Cortex of kidney (tissue), 1 donor: ENCODE data around the gene SECTM1.

Experiments
- DNase-seq: peaks from one replicate; lab custom pipeline; 2025; lab: John Stamatoyannopoulos, UW

Gene SECTM1

DNA sequence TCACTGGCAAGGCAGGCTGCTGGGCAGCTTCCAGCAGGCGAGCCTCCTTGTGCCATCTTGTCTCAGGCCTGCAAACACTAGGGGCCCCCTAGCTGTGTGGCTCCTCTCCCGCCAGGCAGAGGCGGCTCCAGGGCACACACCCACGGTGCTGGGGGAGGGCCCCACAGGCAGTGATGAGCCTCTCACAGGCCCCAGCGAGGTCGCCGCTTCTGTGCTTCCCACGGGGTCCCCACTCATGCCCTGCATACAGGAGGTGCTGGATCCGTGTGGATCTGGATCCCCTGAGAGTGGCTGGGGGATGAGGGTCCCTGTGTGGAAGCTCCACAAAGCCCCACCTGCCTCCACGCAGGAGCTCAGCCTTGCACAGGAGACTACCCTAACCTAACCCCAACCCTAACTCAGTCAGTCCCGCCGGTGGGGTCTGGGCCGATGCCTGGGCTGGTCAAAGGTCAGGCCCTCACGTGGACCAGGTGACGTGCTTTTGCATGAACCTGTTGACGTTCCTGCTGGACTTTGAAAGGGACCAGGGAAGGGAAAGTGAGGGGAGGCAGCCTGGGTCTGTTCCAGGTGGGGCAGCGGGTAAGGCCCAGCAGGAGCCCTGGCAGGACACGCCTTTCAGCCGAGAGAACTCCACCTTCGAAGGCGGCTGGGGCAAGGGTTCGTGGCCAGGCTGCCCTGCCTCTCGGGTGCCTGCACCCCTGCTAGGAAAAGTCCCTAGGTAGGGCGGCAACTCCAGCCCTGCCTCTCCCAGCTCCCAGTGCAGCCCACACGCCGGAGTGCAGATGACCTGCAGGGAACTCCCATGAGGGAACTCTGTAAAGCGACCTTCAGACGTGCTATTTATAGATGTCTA, 5.2 kb downstream of the SECTM1 start:
- DNase-seq = no peak

DNA sequence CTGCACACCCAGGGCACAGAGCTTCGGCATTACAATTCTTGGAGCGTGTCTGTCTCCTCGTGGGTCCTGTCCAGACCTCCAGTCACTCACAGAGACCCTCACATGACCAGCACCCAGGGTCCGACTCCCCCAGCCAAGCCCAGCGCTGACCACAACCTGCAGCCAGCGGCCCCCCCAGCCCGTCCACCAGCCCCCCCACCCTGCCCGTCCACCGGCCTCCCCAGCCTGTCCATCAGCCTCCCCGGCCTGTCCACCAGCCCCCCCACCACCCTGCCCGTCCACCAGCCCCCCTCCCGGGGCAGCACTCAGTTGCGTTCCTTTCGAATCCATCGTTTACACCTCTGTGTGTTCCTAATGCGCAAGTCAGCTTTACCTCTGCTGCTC, 5.8 kb downstream of the SECTM1 start:
- no peak for DNase-seq

DNA sequence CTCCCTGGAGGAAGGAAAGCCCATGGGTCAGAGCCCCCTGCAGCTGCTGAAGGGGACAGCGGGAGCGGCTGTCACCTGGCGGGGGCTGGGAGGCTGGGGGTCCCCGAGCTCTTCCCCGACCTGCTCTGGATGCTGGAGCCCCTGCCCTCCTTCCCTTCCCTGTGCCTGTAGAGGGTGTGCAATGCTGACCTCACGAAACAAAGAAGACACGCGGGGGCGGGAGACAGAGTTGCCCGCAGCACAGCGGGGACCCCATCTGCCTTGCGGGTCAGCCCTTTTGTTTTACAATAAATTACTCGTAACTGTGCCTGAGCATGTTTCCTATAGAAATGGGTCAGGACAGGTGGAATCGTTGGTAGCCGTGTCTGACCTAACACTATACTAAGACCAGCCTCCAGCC, 6.3 kb downstream of the SECTM1 start:
- no peak for DNase-seq

DNA sequence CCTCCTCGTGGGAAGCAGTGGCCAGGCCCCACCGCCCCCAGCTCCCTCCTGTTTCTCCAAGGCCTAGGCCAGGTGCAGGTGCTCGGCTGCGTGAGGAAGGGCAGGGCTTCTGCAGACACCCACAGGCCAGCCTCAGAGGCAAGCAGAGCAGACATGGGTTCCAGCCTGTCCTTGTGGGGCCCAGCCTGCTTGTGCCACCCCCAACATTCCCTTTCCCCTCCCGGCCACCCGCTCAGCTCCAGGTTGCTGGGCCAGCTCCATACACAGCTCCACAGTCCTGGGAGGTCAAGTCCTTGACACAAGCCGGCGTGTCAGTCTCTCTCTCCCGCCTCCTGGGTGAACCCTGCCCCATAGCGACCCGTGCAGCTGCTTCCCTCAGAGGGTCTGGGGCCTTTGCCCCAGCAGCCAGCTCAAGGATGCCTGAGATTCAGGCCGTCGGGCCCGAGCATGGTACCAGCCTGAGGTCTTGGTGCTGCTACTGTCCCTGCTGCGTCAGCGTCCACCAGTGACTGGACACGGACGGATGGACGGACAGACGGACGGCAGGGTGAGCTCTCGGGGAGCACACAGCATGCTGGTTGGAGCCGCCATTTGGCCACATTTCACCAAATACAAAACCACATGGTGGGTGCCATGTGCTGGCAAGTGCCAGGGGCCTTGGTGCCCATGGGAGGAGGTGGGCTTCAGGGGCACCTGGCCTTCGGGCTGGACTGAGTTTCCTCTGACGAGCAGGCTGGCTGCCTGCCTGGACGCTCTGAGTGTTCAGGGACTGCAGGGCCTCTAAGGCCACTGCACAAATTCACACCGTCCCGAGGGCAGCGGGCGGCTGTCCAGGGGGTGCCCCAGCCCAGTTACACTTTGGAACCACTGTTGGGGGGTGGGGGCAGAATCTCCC, 8.0 kb downstream of the SECTM1 start:
- DNase-seq = no peak

DNA sequence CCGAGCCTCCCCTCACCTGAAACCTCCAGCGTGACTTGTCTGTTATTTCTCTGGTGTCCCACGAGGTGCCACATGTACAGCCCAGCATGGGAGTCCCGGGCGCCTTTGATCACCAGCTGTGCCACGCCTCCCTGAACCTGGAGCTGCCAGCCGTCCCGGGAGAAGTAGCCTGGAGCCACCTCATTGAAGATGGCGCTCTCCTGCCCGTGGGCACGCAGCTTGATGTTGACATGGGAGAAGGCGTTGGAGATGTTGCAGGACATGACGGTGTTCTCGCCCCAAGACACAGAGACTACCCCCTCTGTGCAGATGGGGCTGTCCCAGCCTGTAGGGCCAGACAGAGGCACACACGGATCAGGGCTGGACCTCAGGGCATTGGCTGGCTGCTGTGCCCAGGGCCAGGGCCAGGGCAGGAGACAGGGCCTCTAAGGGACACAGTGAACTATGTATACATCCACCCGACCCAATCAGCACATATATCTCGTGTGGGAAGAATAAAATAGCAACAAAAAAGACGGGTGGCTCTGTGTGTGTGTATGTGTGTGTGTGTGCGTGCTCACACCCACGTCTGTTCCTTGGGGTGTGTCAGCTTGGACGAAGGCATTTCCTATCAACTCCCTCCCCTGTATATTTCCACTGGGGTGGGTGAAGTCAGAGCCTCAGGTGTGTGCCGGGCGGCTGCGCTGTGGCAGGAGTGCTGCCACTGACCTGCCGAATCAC, 8.8 kb downstream of the SECTM1 start:
- no peak for DNase-seq

DNA sequence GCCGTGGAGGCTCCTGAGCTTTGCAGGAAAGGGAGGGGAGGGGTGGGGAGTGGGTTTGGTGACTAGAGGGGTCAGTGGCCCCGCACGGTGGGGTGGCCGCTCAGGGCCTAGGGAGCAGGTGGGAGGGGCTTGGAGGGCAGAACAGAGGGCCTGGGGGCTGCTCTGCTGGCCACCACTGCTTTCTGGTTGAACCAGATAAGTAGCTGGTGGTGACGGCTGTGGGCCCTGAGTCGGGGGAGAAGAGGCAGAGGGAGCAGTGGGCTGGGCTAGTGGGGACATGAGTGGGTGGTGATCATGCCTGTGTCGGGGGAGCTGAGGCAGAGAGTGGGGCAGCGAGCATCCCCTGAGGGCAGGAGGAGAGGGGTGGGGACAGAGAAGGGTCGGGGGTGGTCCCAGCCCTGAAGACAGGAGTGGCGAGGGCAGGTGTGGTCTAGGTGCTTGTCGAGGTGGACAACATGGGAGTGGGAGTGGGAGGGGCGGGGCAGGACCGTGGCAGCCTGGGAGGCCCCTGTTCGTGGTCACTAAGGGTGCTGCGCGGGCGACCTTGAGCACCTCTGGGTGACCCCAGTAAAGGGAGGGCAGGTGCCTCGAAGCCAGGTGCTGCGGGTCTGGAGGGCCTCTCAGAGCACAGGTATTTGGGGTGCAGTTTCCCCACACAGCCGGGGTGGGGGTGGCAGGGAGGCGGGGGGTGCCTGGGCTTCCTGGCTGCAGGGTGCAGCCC, 9.9 kb downstream of the SECTM1 start:
- DNase-seq = no peak

DNA sequence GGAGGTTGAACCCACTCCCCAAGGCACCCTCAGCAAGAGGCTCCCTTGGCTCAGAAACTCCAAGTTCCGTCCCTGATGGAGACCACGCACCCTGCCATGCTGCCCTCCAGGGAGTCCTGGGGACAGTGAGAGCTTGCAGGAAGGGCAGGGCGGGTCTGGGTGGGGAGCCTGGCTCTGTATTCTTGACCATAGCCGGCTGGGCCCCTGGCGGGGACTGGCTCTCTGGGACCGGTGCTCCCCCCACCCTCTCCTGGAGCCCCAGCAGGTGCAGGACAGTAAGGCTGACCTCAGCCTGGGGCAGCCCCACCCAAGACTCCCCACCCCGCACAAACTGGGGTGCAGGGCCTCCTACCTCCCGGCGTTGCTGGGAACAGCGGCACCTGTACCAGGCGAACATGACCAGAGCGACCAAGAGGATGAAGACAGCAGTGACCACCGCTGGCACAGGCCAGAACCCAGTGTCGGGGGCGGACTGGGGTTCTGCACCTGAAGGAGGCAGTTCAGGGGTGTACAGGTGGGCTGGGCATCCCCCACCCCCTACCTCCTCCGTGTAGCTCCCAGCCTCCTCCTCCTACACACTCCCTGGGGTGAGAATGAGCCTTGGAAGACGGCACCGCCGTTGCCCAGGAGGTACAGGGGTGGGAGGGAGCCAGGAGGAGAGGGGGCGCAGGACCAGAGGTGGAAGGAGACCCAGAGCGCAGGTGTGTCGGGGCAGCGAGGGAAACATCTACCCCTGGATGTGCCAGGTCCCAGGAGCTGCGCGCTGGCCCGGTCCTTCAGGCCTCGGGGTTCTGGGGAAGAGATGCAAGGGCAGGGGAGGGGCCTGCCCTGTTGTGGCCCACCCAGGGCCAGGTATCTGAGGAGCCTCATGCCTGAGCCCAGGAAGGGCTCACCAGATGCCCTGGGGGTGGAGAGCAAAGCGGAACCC, 10.8 kb downstream of the SECTM1 start:
- DNase-seq = no peak

DNA sequence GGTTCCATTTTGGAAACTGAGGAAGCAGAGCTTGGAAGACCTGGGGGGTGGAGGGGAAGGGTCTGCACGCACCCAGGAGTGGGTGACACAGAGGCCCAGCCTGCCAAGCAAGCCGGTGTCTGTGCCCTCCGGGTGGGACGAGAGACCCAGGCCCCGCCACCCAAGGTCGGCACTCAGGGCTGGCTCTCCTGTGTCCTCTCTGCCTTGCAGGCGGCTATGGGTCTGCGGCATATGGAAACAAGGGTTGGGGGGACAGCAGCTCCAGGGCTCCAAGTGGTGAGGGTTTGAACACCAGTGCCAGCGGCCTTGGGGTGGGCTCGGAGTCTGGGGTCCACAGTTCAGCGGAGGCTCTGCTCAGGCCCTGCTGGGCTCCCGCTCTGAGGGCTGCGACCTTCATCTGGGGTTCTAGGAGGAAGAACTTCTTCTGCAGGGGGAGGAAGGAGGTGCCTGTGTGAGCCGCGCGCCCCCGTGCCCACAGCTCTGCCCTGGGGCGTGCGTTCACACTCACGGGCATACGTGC, 11.6 kb downstream of the SECTM1 start:
- DNase-seq = no peak

DNA sequence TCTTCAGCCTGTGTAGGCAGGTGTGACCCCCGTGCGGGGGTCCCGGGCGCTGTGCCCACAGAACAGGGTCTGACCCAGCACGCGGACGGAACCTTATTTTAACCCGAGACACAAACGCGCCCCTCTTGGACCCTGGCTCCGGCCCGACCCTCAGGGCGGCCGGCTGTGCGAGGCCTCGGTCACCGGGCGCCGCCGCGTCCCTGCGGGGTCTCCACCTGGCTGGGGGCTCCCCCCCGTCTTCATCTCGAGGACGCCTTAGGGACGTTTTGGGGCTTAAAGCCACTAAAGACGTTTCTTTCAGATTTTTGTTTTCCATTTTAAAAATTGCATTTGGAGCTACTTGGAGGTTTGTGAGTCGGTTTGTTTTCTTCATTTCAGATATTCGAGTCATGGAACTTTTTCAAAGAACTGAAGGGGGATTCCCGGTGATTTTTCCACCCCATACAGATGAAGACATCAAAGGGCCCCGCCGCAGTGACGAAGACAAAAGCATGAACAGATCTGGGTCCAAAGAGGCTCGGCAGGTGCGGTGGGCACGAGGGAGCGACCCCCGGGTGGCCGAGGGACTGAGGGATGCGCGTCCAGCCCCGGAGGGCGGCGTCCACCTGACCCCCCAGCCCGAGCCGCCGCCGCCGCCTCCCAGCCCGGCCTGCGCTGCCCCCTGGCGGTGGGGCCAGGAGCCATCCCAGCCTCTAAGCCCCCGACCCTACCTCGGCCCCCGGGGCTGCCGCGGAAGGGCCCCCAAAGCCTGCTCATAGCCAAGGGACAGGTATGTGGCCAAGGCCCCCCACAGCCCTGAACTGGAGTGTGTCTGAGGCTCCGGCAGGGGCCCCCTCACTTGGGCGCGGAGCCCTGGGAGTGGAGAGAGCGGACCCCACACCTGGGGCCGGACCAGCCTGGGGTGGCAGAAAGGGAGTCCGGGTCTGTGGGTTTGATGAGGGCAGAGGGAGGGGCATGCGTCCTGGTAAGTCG, 12.3 kb downstream of the SECTM1 start:
- no peak for DNase-seq

DNA sequence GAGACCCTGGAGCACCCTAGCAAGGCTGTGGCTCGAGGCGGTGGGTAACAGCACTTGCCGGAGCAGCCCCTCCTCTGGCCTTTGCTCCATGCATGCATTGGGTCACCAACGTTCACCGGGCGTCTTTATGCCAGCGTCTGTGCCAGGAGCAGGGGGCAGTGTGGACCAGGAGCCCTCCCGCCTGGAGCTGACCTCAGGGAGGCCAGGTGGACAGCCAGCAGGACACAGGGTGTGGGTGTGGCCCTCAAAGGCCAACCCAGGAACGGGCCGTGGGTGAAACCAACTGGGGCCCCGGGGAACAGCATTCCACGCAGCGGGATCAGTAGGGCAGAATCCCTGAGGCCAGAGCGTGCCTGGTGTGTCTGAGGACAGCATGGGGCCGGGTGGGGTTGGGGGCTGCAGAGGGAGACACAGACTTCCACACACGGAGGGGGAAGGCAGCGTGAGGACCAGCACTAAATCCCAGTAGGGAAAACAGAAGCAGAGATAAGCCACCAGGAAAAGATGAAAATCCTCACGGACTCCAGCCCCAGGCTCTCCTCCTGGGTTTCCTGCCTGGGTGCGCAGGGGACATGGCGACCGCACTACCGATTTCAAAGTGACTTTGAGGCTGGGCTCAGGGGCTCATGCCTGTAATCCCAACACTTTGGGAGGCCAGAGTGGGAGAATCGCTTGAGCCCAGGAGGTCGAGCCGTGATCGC, 13.3 kb downstream of the SECTM1 start:
- DNase-seq = no peak

DNA sequence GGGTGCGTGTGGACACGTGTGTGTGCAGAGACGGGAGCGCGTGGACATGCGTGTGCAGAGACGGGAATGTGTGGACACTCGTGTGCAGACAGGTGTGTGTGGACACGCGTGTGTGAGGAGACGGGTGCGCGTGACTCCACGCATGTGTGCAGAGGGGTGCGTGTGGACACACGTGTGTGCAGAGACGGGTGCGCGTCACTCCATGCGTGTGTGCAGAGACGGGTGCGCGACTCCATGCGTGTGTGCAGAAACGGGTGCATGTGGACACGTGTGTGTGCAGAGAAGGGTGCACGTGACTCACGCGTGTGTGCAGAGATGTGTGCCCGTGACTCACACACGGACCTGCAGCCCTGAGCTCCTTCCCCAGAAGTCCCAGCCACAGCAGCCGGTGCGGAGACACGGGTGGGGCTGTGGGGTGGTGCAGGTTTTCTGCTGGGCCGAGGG, 13.9 kb downstream of the SECTM1 start:
- no peak for DNase-seq

DNA sequence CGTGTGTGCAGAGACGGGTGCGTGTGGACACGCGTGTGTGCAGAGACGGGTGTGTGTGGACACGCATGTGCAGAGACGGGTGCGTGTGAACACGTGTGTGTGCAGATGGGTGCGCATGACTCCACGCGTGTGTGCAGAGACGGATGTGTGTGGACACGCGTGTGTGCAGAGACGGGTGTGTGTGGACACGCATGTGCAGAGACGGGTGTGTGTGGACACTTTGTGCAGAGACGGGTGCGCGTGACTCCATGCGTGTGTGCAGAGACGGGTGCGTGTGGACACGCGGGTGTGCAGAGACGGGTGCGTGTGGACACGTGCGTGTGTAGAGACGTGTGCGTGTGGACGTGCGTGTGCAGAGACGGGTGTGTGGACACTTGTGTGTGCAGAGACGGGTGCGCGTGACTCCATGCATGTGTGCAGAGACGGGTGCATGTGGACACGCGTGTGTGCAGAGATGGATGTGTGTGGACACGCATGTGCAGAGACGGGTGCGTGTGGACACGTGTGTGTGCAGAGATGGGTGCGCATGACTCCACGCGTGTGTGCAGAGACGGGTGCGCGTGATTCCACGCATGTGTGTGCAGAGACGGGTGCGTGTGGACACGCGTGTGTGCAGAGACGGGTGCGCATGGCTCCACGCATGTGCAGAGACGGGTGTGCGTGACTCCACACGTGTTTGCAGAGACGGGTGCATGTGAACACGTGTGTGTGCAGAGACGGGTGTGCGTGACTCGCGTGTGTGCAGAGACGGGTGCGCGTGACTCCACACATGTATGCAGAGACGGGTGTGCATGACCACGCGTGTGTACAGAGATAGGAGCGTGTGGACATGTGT, 14.6 kb downstream of the SECTM1 start:
- DNase-seq = no peak

DNA sequence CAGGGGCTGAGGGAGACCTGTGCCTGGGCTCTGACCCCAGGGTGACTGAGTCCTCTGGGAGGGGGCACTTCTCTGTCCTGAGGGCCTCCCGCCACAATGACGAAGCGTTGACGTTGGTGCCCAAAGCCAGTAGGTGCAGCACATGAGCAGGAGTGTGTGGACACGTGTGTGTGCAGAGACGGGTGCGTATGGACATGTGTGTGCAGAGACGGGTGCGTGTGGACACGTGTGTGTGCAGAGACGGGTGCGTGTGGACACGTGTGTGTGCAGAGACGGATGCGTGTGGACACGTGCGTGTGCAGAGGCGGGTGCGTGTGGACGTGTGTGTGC, 15.4 kb downstream of the SECTM1 start:
- no peak for DNase-seq

DNA sequence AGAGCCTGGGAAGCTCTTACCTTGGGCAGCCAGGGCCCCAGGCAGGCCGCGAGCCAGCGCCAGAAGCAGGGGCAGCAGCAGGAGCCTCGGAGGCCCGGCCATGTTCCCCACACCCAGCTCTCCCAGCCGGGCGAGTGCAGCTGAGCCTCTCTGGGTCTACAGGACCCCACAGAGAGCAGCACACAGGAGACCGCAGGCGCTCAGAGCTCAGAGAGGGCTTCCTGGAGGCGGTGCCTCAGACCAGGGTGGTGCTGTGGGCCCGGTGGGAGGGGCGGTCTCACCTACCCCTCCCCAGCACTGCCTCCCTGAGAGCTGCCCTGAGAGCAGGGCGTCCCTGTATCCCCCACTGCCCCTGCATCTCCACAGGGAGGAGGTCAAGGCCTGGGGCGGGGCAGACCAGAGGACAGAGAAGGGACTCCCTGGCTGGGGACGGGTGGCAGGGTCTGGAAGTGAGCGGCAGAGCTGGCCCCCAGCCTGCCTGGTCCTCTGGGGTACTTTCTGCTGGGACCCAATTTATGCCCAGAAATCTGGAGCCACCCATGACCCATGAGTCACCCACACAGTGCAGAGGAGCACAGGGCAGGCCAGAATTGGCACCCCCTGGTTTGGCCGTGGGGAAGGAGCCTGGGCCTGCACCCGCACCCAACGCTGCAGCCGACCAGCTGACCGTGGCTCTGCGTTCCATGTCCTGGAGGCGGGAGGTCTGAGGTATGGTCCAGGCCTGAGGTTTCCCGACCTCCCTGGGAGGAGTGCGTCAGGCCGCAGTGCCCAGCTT, 16.0 kb downstream of the SECTM1 start, which contains the start of gene CD7:
Gene CD7, minus strand, starts transcription at position 215 of the 775 bp plus-strand sequence. Its CDS starts 113 bp downstream, at position 102.
- DNase-seq = no peak

DNA sequence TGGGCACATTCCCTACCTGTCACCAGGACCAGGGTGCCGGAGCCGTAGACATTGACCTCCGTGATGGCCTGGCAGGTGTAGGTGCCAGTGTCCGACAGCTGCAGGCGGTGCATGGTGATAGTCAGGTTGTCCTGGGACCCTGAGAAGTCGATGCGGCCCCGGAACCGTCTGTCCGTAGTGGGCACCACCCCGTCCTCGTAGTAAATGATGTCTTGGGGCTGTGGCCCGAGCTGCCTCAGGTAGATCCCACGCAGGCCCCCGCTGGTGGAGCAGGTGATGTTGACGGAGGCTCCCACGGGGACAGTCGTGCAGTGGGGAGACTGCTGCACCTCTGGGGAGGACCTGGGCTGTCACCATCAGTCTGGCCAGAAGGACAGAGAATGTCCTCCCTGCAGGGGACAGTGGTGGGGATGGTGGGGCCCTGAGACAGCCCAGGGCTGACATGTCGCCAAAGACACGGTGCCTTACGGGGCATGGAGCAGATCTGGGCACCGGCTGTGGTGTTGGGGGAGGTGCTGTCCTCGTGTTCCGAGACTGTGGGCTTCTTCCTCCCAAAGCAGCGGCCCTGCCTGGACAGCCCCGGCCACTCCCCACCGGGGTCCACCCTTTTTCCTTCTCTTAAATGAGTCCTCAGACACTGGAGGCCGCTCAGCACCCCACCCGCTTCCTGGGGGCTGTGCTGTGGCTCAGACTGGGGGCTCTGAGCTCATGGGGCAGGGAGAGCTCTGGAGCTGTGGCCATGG, 16.7 kb downstream of the SECTM1 start:
- DNase-seq = no peak

DNA sequence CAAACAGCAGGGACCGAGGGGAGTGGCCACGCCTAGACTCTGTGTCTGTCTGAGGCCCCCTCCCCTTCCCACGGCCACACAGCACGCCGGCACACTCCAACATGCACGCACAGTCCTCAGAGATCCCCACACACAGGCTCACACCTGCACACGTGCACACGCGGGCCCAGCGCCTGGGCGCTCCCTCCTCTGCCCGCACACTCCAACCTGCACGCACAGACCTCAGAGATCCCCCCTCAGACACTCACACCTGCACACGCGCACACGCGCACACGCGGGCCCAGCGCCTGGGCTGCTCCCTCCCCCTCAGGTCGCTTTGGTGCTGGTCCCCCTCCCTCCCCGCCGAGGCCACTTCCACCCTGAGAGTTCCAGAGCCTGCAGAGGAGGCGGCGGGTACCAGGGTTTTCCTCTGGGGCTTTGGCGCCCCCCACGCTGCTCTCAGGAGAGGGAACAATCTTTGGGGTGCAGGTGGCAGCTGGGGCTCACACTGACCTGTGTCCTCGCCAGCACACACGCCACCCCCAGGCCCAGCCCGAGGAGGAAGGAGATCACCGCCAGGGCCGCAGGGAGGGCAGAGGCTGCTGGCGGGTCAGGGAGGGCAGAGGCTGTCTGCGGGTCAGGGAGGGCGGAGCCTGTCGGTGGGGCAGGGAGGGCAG, 17.7 kb downstream of the SECTM1 start:
- DNase-seq = no peak
